Neural cell (in vitro differentiated cells): Measurements from ENCODE around the gene PSMB3. TPM values are rescaled to one million over a fixed set of nuclear protein-coding genes. Genes with fewer than 3 reads are reported as not detected.

Experiments used
- H2AFZ ChIP-seq: fragments of 200-600, 300-800 bp; sonication (generic), shearing (Covaris generic); 2 replicates; pipeline ENCODE4 v1.6.0; 2014; ENCODE audit warnings: low read depth, mild to moderate bottlenecking, antibody characterized with exemption, low read length, moderate library complexity
- H3F3A ChIP-seq: fragments of 200-600 bp; shearing (Covaris generic); 2 replicates; pipeline ENCODE4 v1.6.1; 2016; ENCODE audit warnings: mild to moderate bottlenecking, moderate library complexity, mixed read lengths, antibody characterized with exemption, low read length; ENCODE audit not compliant: insufficient read depth, poor library complexity, severe bottlenecking
- H3K27ac ChIP-seq: fragments of 200-600, 300-800 bp; sonication (generic), shearing (Covaris generic); 2 replicates; pipeline ENCODE4 v1.5.1; 2014; ENCODE audit warnings: mild to moderate bottlenecking, low read length, moderate library complexity
- H3K27me3 ChIP-seq: fragments of 300-800, 200-600 bp; sonication (generic), shearing (Covaris generic); 2 replicates; pipeline ENCODE4 v1.6.0; 2014; ENCODE audit warnings: mild to moderate bottlenecking, low read depth, low read length, moderate library complexity; ENCODE audit not compliant: insufficient read depth
- H3K36me3 ChIP-seq: fragments of 300-800, 200-600 bp; sonication (generic), shearing (Covaris generic); 2 replicates; pipeline ENCODE4 v1.5.1; 2014; ENCODE audit warnings: mild to moderate bottlenecking, antibody characterized with exemption, low read length, moderate library complexity; ENCODE audit not compliant: insufficient read depth
- H3K4me2 ChIP-seq: fragments of 300-800, 200-600 bp; sonication (generic), shearing (Covaris generic); 2 replicates; pipeline ENCODE4 v1.6.0; 2014; ENCODE audit warnings: mild to moderate bottlenecking, low read length
- H3K4me3 ChIP-seq: fragments of 300-800, 200-600 bp; sonication (generic), shearing (Covaris generic); 2 replicates; pipeline ENCODE4 v1.5.1; 2014; ENCODE audit warnings: mild to moderate bottlenecking, low read length, moderate library complexity
- H3K79me2 ChIP-seq: fragments of 200-600 bp; shearing (Covaris generic); replicated peaks from 2 replicates; pipeline ENCODE4 v1.6.0; 2014; ENCODE audit warnings: mild to moderate bottlenecking, low read length, moderate library complexity; ENCODE audit not compliant: insufficient read depth
- H3K9ac ChIP-seq: fragments of 300-800, 200-600 bp; sonication (generic), shearing (Covaris generic); 2 replicates; pipeline ENCODE4 v1.6.1; 2016; ENCODE audit warnings: mild to moderate bottlenecking, low read length, mixed read lengths
- H3K9me2 ChIP-seq: fragments of 200-600 bp; shearing (Covaris generic); 2 replicates; pipeline ENCODE4 v1.6.1; 2016; ENCODE audit warnings: mild to moderate bottlenecking, low read length, mixed read lengths; ENCODE audit not compliant: insufficient read depth
- H3K9me3 ChIP-seq: fragments of 200-600, 300-800 bp; sonication (generic), shearing (Covaris generic); 2 replicates; pipeline ENCODE4 v1.6.1; 2016; ENCODE audit warnings: mild to moderate bottlenecking, mixed run types, low read length, moderate library complexity, mixed read lengths
- H4K20me1 ChIP-seq: fragments of 200-600 bp; shearing (Covaris generic); 2 replicates; pipeline ENCODE4 v1.6.1; 2016; ENCODE audit warnings: mild to moderate bottlenecking, mixed run types; ENCODE audit not compliant: insufficient read depth
- EZH2 ChIP-seq: fragments of 200-600, 300-800 bp; shearing (Covaris generic), sonication (generic); IDR thresholded peaks from 2 replicates; pipeline ENCODE4 v1.6.1; 2014; ENCODE audit warnings: antibody characterized with exemption, low read length, borderline replicate concordance, mild to moderate bottlenecking; ENCODE audit not compliant: insufficient read depth, poor library complexity, severe bottlenecking
- MXI1 ChIP-seq: fragments of 450-650 bp; conservative IDR thresholded peaks from 2 replicates; pipeline ENCODE4 v1.6.1; 2014; ENCODE audit warnings: antibody characterized with exemption, mild to moderate bottlenecking; ENCODE audit not compliant: poor library complexity, severe bottlenecking
- POLR2AphosphoS5 ChIP-seq: IDR thresholded peaks from 2 replicates; pipeline ENCODE4 v1.6.1; 2012
- RAD21 ChIP-seq: fragments of 450-650 bp; conservative IDR thresholded peaks from 2 replicates; pipeline ENCODE4 v1.6.1; 2014; ENCODE audit warnings: antibody characterized with exemption, mild to moderate bottlenecking, moderate library complexity
- TAF1 ChIP-seq: IDR thresholded peaks from 2 replicates; pipeline ENCODE4 v1.6.1; 2012; ENCODE audit warnings: low read depth
- polyA plus RNA-seq: library from polyadenylated mRNA; depleted of rRNA; stranded (reverse); fragments of >200 nt; gene quantifications from 2 replicates; pipeline ENCODE4 v1.2.3, GENCODE V29; 2014
- TF ChIP-seq, protein P1 (sequence below): IDR thresholded peaks from 2 replicates; pipeline ENCODE4 v1.6.1; 2012; ENCODE audit warnings: borderline replicate concordance

The PSMB3 gene
- polyA plus RNA-seq, 1 donor from 2014 or later, result 338 TPM

DNA sequence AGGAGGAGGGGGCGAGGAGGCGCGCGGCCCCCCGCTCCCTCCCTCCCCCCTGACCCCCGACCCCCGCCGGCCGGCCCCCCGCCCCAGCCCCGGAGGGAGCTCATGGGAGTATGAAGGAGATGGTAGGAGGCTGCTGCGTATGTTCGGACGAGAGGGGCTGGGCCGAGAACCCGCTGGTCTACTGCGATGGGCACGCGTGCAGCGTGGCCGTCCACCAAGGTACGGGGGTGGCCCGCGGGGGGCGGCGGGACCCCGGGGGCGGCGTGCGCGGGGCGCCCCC lies 47.1 kb upstream of the PSMB3 start:
- Histone ChIP-seq H3K36me3 (no peaks in the 10 kb centered on the region), H2AFZ (no peak overlapping the region), H3K27me3 (peaks cover 21% of the 10 kb centered on the region), H3K4me2 (no peak overlapping the region), H3F3A (no peaks in the 10 kb centered on the region), H4K20me1 (no peaks in the 10 kb centered on the region), H3K4me3 (peak overlapping the region; percentile 91), H3K9ac (peak overlapping the region; percentile 67), H3K9me3 (no peaks in the 10 kb centered on the region), H3K9me2 (no peaks in the 10 kb centered on the region), H3K27ac (no peak overlapping the region), H3K79me2 (peaks cover 19% of the 10 kb centered on the region)
- TF ChIP-seq MXI1, result no peak

DNA sequence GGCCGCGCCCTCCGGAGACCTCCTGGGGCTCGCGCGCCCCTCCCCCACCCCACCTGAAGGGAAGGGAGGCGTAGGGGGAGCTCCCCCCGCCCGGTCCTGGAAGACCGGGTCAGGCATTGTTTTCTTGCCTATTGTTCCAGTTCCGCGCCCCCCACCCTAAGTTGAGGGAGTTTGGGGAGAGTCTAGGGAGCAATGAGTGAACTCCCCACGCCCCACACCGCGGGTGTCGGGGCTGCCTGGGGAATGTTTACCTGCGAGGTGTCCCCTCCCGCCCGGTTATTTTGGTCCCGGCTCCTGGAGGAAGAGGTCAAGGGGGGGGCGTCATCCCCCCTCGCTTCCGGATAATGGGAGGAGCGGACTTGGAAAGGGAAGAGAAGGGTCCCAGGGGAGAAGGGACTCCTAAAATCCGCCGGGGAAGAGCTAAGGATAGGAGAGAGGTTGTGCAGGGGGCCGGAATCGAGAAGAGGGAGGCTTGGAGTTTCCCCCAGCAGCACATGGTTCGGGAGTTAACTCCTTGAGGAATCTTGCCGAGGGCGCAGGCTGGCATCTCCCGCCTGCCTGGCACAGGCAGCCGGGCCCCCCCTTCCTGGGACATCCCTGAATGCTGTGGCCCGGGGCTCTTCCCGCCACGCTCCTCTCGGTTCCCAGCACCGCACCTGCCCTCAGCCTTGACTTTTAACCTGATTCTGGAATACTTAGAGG lies 46.6 kb upstream of the PSMB3 start:
- TF ChIP-seq, protein P1, sequence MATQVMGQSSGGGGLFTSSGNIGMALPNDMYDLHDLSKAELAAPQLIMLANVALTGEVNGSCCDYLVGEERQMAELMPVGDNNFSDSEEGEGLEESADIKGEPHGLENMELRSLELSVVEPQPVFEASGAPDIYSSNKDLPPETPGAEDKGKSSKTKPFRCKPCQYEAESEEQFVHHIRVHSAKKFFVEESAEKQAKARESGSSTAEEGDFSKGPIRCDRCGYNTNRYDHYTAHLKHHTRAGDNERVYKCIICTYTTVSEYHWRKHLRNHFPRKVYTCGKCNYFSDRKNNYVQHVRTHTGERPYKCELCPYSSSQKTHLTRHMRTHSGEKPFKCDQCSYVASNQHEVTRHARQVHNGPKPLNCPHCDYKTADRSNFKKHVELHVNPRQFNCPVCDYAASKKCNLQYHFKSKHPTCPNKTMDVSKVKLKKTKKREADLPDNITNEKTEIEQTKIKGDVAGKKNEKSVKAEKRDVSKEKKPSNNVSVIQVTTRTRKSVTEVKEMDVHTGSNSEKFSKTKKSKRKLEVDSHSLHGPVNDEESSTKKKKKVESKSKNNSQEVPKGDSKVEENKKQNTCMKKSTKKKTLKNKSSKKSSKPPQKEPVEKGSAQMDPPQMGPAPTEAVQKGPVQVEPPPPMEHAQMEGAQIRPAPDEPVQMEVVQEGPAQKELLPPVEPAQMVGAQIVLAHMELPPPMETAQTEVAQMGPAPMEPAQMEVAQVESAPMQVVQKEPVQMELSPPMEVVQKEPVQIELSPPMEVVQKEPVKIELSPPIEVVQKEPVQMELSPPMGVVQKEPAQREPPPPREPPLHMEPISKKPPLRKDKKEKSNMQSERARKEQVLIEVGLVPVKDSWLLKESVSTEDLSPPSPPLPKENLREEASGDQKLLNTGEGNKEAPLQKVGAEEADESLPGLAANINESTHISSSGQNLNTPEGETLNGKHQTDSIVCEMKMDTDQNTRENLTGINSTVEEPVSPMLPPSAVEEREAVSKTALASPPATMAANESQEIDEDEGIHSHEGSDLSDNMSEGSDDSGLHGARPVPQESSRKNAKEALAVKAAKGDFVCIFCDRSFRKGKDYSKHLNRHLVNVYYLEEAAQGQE, result no peak
- peak; percentile 88 for TF ChIP-seq MXI1
- Histone ChIP-seq H3K79me2 (peaks cover 19% of the 10 kb centered on the region), H3K9me3 (no peaks in the 10 kb centered on the region), H3K9me2 (no peaks in the 10 kb centered on the region), H3K9ac (peak overlapping the region; percentile 67), H3F3A (no peaks in the 10 kb centered on the region), H3K27ac (no peak overlapping the region), H3K27me3 (peaks cover 21% of the 10 kb centered on the region), H3K4me3 (peak overlapping the region; percentile 91), H2AFZ (no peak overlapping the region), H3K4me2 (peak overlapping the region; percentile 92), H4K20me1 (no peaks in the 10 kb centered on the region), H3K36me3 (no peaks in the 10 kb centered on the region)

DNA sequence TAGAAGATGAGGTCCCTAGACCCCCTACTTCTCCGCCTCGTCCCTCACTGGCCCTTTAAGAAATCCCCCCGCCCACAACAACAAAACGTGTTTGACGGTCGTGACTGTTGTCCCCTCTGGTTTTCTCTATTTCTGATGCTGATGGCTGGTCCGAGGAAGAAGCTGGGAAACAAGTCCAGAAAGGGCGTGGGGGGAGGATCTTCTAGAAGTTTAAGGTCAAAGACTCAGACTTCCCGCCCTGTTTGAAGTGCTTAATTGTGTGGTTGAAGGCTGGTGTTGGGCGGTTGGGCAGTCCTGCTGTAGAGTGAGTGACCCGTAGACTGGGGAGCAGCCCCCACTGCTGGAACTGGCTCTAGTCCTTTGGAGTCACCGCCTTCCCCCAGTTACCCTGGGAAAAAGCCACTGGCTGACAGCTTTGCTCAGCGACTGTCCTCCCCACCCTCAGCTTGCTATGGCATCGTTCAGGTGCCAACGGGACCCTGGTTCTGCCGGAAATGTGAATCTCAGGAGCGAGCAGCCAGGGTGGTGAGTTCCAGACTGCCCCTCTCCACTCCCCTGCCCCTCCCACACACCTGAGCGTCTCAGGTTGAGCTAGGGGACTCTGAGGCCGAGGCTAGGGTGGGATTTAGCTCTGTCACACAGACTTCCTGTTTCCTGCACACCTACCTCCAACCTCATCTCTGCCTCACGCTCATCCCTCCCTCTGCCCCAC lies 45.9 kb upstream of the PSMB3 start:
- Histone ChIP-seq H3K27ac (no peak overlapping the region), H3K36me3 (no peaks in the 10 kb centered on the region), H2AFZ (no peak overlapping the region), H3K9me3 (no peaks in the 10 kb centered on the region), H4K20me1 (no peaks in the 10 kb centered on the region), H3F3A (no peaks in the 10 kb centered on the region), H3K79me2 (peaks cover 19% of the 10 kb centered on the region), H3K27me3 (peaks cover 21% of the 10 kb centered on the region), H3K4me3 (peak overlapping the region; percentile 91), H3K9me2 (no peaks in the 10 kb centered on the region), H3K9ac (peak overlapping the region; percentile 67), H3K4me2 (peak overlapping the region; percentile 92)
- TF ChIP-seq EZH2 (no peak), TAF1 (no peak), RAD21 (no peak), POLR2AphosphoS5 (no peak), MXI1 (peak; percentile 5)
- TF ChIP-seq, protein P1, result no peak
